ACC112 (cell line): ENCODE results near the gene LIF.
"Not testable (repeated sequence)": the region's sequence is repeated elsewhere in the genome, so short reads cannot be mapped to it uniquely, and the experiment has no call there.

Experiments
- H2AFZ ChIP-seq: fragments of 200-600 bp; sonication (generic); one replicate; pipeline ENCODE4 v1.6.0; 2017; ENCODE audit warnings: antibody characterized with exemption, low read length; ENCODE audit not compliant: unreplicated experiment
- H3K27ac ChIP-seq: fragments of 200-600 bp; sonication (generic); 2 replicates; pipeline ENCODE4 v1.5.1; 2014; ENCODE audit warnings: low read depth, mild to moderate bottlenecking, antibody characterized with exemption, low read length, moderate library complexity
- H3K27me3 ChIP-seq: fragments of 200-600 bp; sonication (generic); 2 replicates; pipeline ENCODE4 v1.6.1; 2014; ENCODE audit warnings: mild to moderate bottlenecking, antibody characterized with exemption, low read length, moderate library complexity, mixed read lengths; ENCODE audit not compliant: insufficient read depth
- H3K36me3 ChIP-seq: fragments of 200-600 bp; sonication (generic); 2 replicates; pipeline ENCODE4 v1.6.1; 2016; ENCODE audit warnings: mild to moderate bottlenecking, antibody characterized with exemption, low read length, moderate library complexity, mixed read lengths; ENCODE audit not compliant: insufficient read depth
- H3K4me1 ChIP-seq: fragments of 200-600 bp; sonication (generic); one replicate; pipeline ENCODE4 v1.6.1; 2016; ENCODE audit warnings: low read length, mixed read lengths; ENCODE audit not compliant: insufficient read depth, unreplicated experiment, control insufficient read depth
- H3K4me3 ChIP-seq: fragments of 200-600 bp; sonication (generic); 2 replicates; pipeline ENCODE4 v1.5.1; 2014; ENCODE audit warnings: mild to moderate bottlenecking, low read depth, low read length
- H3K79me2 ChIP-seq: fragments of 200-600 bp; sonication (generic); one replicate; pipeline ENCODE4 v1.6.0; 2016; ENCODE audit warnings: low read length; ENCODE audit not compliant: control insufficient read depth, unreplicated experiment, insufficient read depth

Gene LIF

GRCh38 chr22:30223303-30223702 is 23.3 kb downstream of the LIF start:
- Histone ChIP-seq H3K79me2 (no peaks in the 10 kb centered on the region), H3K27ac (no peak overlapping the region), H2AFZ (no peak overlapping the region), H3K4me3 (no peak overlapping the region), H3K4me1 (peaks cover 5% of the 10 kb centered on the region), H3K36me3 (no peaks in the 10 kb centered on the region), H3K27me3 (no peaks in the 10 kb centered on the region)

DNA sequence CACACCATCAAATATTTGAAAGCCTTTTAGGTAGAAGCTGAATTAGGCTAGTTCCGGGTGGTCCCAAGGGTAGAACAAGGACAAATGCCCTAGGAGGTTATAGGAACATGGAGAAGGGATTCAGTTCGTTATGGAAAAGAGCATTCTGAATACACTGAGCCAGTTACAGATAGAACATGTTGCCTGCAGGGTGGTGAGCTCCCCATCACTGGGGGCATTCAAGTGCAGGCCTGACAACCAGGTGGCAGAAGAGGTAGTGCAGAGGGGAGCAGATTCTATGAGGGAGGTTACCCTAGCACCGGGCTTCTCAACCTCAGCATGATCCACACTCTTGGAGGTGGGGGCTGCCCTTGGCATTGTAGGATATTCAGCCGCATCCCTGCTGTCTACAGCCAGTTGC is 24.2 kb downstream of the LIF start:
- Histone ChIP-seq H3K27me3 (no peaks in the 10 kb centered on the region), H3K79me2 (no peaks in the 10 kb centered on the region), H3K4me3 (no peak overlapping the region), H3K36me3 (no peaks in the 10 kb centered on the region), H3K27ac (no peak overlapping the region), H2AFZ (no peak overlapping the region), H3K4me1 (peaks cover 14% of the 10 kb centered on the region)

DNA sequence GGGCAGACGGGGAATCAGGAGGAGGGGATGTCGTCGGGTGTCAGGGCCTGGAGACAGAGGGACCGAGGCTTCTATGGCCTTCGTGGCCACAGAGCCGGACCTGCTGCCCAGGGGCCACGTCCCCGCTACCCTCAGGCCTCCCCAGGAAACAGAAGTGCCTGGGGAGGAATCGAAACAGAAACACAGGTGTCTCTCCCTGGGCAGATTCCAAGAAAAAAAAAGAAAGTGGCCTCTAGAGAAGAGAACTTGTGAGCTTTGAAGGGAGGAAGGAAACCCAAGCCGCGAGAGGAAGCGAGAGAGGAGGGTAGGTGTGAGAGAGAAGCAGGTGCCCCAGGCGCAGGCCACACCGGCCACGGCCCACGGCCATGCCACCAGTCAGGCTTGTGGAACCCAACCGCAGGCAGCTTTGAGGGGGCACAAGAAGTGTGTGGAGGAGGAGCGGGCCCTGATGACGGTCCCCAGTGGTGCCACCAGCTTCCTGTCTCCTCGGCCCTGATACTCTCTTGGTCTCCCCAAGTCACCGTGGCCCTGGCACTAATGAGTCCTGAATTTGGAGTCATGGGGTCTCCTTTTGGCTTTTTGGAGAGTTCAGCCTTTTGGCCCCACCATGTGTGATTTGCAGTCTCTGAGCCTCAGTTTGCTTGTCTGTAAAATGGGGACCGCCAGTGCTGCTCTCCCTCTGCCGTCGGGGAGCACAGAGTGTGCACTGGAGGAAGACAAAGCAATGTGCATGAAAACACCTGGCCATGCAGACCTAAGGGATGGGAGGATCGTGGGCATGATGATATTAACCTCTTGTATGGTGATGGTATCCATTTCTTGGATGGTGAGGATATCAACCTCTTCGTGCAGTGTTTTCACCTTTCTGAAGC is 25.2 kb downstream of the LIF start:
- Histone ChIP-seq H2AFZ (no peak overlapping the region), H3K4me1 (peaks cover 14% of the 10 kb centered on the region), H3K36me3 (no peaks in the 10 kb centered on the region), H3K27me3 (no peaks in the 10 kb centered on the region), H3K79me2 (no peaks in the 10 kb centered on the region), H3K27ac (no peak overlapping the region), H3K4me3 (no peak overlapping the region)

GRCh38 chr22:30220338-30221012 is 26.1 kb downstream of the LIF start:
- no peak overlapping the region for H3K4me3 ChIP-seq

DNA sequence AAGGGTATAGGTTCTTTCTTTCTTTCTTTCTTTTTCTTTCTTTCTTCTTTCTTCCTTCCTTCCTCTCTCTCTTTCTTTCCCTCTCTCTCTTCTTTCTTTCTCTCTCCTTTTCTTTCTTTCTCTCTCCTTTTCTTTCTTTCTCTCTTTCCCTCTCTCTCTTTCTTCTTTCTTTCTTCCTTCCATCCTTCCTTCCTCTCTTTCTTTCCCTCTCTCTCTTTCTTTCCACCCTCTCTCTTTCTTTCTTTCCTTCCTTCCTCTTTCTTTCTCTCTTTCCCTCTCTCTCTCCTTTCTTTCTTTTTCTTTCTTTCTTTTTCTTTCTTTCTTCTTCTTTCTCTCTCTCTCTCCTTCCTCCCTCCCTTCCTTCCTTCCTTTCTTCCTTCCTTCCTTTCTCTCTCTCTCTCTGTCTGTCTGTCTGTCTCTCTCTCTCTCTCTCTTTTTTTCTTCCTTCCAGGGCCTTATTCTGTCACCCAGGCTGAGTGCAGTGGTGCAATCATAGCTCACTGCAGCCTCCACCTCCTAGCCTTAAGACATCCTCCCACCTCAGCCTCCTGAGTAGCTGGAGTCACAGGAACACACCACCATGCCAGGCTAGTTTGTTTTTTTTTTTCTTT is 26.8 kb downstream of the LIF start:
- H3K79me2 ChIP-seq = no peaks in the 10 kb centered on the region
- H3K4me1 ChIP-seq = peaks cover 14% of the 10 kb centered on the region
- H2AFZ ChIP-seq = no peak overlapping the region
- H3K27ac ChIP-seq = no peak overlapping the region
- H3K27me3 ChIP-seq = no peaks in the 10 kb centered on the region
- no peaks in the 10 kb centered on the region for H3K36me3 ChIP-seq
- no peak overlapping the region for H3K4me3 ChIP-seq

More at GRCh38 chr22:30220338-30221012, 26.1 kb downstream of the LIF start:
- H3K36me3 ChIP-seq = no peaks in the 10 kb centered on the region
- H3K79me2 ChIP-seq = no peaks in the 10 kb centered on the region
- H3K27me3 ChIP-seq = no peaks in the 10 kb centered on the region
- H3K27ac ChIP-seq = no peak overlapping the region
- H2AFZ ChIP-seq = no peak overlapping the region
- peaks cover 14% of the 10 kb centered on the region for H3K4me1 ChIP-seq

- H3K27ac ChIP-seq = no peak overlapping the region
- H2AFZ ChIP-seq = no peak overlapping the region
Measured at GRCh38 chr22:30219049-30219654, 27.4 kb downstream of the LIF start.

DNA sequence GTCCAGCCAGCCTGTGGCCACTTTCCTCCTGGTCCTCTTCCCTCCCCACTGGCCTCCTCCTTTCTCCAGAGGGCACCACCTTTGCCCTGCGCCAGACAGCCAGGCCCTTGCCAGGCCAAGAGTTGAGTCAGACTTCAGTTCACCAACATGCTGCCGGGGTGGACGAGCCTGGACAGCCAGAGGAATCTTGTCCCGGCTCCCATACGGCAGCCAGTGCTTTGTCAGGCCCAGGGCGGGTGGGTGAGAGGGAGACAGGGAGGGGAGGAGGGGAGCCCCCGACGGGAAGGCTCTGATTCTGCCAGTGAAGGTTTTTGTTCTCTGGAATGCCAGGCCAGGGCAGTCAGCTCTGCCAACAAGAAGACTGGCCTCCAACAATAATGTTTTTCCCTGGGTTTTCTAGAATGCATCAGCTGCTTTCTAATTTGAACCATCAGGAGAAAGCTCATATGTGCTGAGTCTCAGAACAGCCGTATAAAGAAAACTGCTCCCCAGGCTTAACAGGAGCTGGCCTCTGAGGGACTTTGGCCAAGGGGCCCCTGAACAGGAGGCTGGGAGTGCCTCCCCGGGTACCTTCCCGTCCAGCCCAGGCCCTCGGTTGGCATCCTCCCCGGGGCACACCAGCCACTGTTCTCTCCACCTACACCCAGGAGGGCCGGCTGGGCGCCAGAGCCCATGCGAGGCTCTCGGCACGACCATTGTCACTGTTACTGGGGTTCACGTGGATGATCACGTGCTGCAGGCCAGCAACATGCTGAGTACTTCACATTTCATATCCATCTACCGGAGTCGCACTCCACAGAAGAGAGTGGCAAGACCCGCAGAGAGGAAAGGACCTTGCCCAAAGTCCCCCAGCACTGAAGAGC is 28.6 kb downstream of the LIF start:
- H3K27me3 ChIP-seq = no peaks in the 10 kb centered on the region
- H3K27ac ChIP-seq = peak overlapping the region; percentile 32; the same call in 1 of the 2 replicates
- no peaks in the 10 kb centered on the region for H3K36me3 ChIP-seq
- no peaks in the 10 kb centered on the region for H3K79me2 ChIP-seq
- peak overlapping the region; percentile 25 for H2AFZ ChIP-seq
- H3K4me1 ChIP-seq = peaks cover 17% of the 10 kb centered on the region
- H3K4me3 ChIP-seq = no peak overlapping the region

More at GRCh38 chr22:30219049-30219654, 27.4 kb downstream of the LIF start:
- no peaks in the 10 kb centered on the region for H3K36me3 ChIP-seq
- no peaks in the 10 kb centered on the region for H3K27me3 ChIP-seq
- H3K4me1 ChIP-seq = peaks cover 10% of the 10 kb centered on the region
- H3K4me3 ChIP-seq = no peak overlapping the region
- H3K79me2 ChIP-seq = no peaks in the 10 kb centered on the region

- Histone ChIP-seq H3K4me3 (no peak overlapping the region), H3K36me3 (no peaks in the 10 kb centered on the region), H3K4me1 (peaks cover 24% of the 10 kb centered on the region), H2AFZ (no peak overlapping the region), H3K27ac (no peak overlapping the region), H3K27me3 (no peaks in the 10 kb centered on the region), H3K79me2 (no peaks in the 10 kb centered on the region)
Measured at GRCh38 chr22:30216710-30217109, 29.8 kb downstream of the LIF start.

- not testable (repeated sequence) for H2AFZ ChIP-seq, H3K36me3 ChIP-seq, H3K79me2 ChIP-seq, H3K4me3 ChIP-seq, H3K27me3 ChIP-seq, H3K27ac ChIP-seq
- peaks cover 26% of the 10 kb centered on the region for H3K4me1 ChIP-seq
Measured at GRCh38 chr22:30216272-30216671, 30.3 kb downstream of the LIF start.
